ENCODE results near the gene LZTR1.

Gene LZTR1

GRCh38 chr22:20980938-20981722, 967 bp upstream of the LZTR1 start:
- no peak for DNase-seq (ENCODE audit: low spot score)

DNA sequence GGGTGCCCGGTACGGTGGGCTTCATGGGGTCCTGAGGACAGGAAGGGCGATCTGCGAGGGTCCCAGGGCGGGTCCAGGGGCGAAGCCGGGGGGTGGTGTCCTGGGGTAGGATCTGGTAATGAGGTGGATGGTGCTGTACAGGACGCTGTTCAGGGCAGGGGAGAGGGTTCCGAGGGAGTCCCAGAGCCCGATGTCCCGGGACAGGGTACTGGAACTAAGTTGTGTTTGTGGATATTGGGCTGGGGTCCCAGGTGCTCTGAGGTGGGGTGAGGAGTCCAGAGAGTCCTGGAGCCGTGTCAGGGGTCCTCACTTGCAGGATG, 426 bp downstream of the LZTR1 start:
- DNase-seq (ENCODE audit: low spot score): no peak

DNA sequence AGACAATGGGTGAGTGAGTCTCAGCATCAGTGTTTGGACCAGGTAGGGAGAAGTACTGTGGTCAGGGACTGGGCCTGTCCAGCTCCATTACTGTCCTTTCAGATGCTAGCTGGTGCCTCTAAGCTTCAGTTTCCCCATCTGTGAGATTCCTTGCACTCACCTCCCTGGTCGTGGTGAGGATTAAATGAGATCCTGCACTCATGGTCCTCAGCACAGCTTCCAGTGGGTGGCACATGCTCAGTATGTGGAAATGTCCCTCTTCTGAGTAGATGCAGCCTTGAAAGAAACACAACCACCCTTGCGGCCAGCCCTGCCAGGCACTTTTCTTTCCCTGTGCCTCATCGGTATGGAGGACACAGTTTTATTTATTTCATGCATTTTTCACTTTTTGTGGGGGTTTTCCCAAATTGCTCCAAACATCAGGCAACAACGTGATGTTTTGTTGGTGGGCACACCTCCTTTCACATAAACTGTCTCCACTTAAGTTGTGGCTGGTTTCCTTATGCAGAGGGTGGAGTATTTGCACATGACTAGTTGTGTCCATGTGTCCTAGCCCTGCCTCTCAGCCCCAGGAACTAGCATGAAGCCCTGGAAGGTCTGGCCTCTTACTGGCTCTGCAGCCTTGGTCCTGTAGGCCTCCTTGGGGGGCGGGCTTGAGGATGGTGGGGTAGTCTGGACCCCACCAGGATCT, 1.1 kb downstream of the LZTR1 start:
- no peak for DNase-seq (ENCODE audit: low spot score)

DNA sequence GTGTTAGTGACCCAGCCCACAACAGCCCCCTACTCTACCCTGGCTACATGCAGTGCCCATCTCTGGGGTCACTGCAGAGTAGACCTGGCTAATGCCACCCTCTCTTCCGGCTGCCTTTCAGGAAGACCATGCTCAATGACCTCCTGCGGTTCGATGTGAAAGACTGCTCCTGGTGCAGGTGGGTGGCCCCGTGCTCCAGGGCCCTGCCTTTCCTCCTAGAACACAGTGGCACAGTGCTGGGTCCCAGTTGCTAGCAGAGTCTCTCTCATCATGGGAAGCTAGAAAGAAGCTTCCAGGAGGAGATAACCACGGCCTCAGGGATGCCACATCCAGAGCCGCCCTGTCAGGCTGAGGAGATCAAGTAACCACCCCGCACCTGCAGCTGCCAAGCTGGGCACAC, 3.6 kb downstream of the LZTR1 start:
- DNase-seq (ENCODE audit: low spot score): no peak

DNA sequence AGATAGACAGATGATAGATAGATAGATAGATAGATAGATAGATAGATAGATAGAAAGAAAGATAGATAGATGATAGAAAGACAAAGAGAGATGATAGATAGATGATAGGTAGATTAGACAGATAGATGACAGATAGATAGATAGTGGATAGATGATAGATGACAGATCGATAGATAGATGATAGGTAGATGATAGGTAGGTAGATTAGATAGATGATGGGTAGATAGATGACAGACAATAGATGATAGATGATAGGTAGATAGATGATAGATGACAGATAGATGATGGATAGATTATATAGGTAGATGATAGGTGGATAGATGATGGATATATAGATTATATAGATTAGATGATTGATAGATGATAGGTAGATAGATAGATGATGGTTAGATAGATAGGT, 4.3 kb downstream of the LZTR1 start:
- DNase-seq (ENCODE audit: low spot score): no peak

DNA sequence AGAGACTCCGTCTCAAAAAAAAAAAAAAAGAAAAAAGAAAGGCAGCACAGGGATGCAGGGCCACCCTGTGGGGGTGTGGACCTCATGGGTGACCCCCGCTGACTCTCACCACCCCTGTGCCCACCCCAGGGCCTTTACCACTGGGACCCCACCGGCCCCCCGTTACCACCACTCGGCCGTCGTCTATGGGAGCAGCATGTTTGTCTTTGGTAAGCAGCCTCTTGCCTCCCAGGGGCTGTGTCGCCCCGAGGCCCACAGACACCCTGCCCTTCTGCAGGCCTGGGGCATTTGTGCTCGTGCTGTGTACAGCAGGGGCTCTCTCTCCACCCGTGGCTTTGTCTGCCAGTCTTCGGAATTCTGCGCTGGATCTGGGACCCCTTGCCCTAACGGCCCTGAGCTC, 5.3 kb downstream of the LZTR1 start:
- no peak for DNase-seq (ENCODE audit: low spot score)

- DNase-seq (ENCODE audit: low spot score): no peak
Measured at GRCh38 chr22:20988573-20989322, 6.7 kb downstream of the LZTR1 start.

- no peak for DNase-seq (ENCODE audit: low spot score)
Measured at GRCh38 chr22:20989323-20990138, 7.4 kb downstream of the LZTR1 start.

- no peak for DNase-seq (ENCODE audit: low spot score)
Measured at GRCh38 chr22:20990184-20991180, 8.4 kb downstream of the LZTR1 start.

DNA sequence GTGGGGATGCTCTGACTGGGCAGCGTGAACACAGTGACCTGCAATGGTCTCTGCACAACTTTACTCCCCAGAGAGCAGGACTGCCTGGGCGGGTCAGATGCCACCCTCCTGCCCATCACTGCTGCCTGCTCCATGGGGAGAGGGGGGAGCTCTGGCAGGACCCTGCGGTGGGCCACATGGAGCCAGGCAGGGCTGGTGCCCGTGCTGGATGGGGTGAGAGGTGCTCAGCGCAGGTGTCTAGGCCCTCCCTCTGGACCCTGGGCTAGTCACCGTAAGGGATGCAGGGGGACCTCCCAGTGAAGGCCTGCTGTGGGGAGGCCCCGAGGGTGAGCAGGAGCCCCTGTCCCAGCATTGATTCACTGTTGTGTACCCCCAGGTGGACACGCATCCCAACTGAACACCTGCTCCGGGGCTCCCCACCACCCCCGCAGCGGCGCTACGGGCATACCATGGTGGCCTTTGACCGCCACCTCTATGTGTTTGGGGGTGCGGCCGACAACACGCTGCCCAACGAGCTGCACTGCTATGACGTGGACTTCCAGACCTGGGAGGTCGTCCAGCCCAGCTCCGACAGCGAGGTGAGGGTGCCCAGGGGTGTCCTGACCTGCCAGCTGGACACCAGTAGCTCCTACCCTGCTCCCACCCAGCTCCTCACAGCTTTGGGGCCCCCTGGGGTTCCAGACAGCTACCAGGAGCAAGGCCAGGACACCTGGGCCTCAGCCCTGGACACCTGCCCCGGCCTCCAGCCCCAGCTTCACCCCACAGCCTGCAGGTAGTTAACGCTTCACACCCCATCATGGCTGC, 9.4 kb downstream of the LZTR1 start:
- DNase-seq (ENCODE audit: low spot score): no peak

GRCh38 chr22:20992056-20992442, 10.0 kb downstream of the LZTR1 start:
- no peak for DNase-seq (ENCODE audit: low spot score)

- no peak for DNase-seq (ENCODE audit: low spot score)
Measured at GRCh38 chr22:20992456-20993303, 10.6 kb downstream of the LZTR1 start.

DNA sequence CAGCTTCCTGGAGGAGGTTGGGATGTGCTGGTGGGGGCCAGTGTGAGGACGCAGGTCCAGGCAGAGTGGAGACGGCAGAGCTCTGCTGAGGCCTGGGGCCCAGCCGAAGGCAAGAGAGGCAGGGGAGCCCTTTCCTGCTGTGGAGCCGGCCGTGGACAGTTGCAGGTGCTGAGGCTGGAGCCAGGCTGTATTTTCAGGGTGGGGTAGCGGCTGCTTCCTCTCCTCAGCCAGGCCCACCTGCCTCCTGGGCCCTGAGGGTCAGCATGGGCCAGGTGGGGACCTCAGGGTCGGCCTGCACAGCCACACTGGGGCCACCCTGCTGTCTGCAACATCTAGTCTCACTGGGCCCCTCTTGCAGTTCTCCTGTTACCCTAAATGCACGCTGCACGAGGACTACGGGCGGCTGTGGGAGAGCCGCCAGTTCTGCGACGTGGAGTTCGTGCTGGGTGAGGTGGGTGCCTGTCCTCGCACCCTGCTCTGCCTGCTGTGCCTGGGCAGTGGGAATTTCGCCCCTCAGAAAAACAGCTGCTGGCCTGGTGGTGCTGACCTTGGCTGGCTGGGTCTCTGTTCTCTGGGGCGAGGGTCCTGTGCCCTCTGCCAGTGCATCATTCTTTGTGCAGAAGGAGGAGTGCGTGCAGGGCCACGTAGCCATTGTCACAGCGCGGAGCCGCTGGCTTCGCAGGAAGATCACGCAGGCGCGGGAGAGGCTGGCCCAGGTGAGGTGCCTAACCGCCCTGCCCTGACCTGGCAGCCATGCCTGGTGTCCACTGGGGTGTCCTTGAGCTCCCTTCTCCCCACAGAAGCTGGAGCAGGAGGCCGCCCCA, 11.4 kb downstream of the LZTR1 start:
- DNase-seq (ENCODE audit: low spot score): no peak

DNA sequence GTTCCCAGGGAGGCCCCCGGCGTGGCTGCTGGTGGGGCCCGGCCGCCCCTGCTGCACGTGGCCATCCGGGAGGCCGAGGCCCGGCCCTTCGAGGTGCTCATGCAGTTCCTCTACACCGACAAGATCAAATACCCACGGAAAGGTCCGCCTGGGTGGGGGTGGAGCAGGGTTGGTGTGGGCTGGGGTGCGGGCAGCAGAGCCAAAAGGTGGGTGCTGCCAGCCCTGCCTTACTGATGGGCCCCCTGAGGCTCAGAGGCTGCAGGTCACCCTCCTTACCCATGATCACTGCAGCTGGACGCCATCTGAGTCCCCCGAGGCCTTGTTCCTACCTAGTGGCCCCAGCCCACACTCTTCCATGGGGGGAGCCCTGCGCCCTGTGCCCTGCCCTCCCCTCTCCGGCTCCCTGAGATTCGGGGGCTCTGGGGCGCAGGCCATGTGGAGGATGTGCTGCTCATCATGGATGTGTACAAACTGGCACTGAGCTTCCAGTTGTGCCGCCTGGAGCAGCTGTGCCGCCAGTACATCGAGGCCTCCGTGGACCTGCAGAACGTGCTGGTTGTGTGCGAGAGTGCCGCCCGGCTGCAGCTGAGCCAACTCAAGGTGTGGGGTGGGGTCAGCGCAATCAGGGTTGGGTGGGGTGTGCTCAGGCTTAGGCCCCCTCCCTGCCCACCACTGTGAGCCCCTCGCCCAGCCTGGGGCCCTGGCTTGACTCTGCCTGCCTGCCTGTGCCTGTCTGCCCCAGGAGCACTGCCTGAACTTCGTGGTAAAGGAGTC, 12.2 kb downstream of the LZTR1 start:
- no peak for DNase-seq (ENCODE audit: low spot score)

GRCh38 chr22:20994902-20995241, 12.8 kb downstream of the LZTR1 start:
- DNase-seq (ENCODE audit: low spot score): no peak

- DNase-seq (ENCODE audit: low spot score): no peak
Measured at GRCh38 chr22:20995329-20996030, 13.4 kb downstream of the LZTR1 start.

GRCh38 chr22:20996031-20996410, 13.9 kb downstream of the LZTR1 start:
- DNase-seq (ENCODE audit: low spot score): no peak

Data from kidney capillary endothelial cell (primary cell).